Measurements from ENCODE around the gene MRPL22. TPM values are rescaled to one million over a fixed set of nuclear protein-coding genes. Genes with fewer than 3 reads are reported as not detected.

The MRPL22 gene
- total RNA-seq, 1 experiment from 2014 or later: 94.0 TPM

GRCh38 chr5:154895606-154896561, 45.0 kb upstream of the MRPL22 start:
- Histone ChIP-seq H3K9me3 (ENCODE audit: insufficient read depth, low read depth) (no peaks in the 10 kb centered on the region), H3K9me2 (ENCODE audit: insufficient read depth) (no peaks in the 10 kb centered on the region), H3F3A (ENCODE audit: insufficient read depth, low read depth) (no peaks in the 10 kb centered on the region; the same call in 1 of the 2 replicates), H3K36me3 (ENCODE audit: low read depth) (peaks cover 50% of the 10 kb centered on the region), H3K27me3 (ENCODE audit: insufficient read depth, low read depth) (no peaks in the 10 kb centered on the region), H3K4me3 (no peak overlapping the region), H2AFZ (no peak overlapping the region), H3K4me1 (replicated peaks; ENCODE audit: insufficient read depth) (no peaks in the 10 kb centered on the region), H3K27ac (no peak overlapping the region), H3K4me2 (no peak overlapping the region), H3K79me2 (ENCODE audit: low read depth) (no peaks in the 10 kb centered on the region), H4K20me1 (ENCODE audit: insufficient read depth) (no peaks in the 10 kb centered on the region)
- no TSS peak for BruUV-seq (replicated peaks)
- intact Hi-C loops (cut with micrococcal nuclease; ENCODE audit: unreplicated experiment): no loop called here
- DNase-seq: no peak
- ChIA-PET POLR2A (ENCODE audit: unreplicated experiment) (no interaction called here), CTCF (no interaction called here)
- TF ChIP-seq CTCF (conservative IDR thresholded peaks at IDR 0.05) (no peak), EZH2 (IDR thresholded peaks at IDR 0.05; ENCODE audit: low read depth) (no peak)

GRCh38 chr5:154896562-154897165, 44.2 kb upstream of the MRPL22 start:
- Histone ChIP-seq H3K4me1 (replicated peaks; ENCODE audit: insufficient read depth) (no peaks in the 10 kb centered on the region), H3K9me3 (ENCODE audit: insufficient read depth, low read depth) (no peaks in the 10 kb centered on the region), H3K27ac (no peak overlapping the region), H3K27me3 (ENCODE audit: insufficient read depth, low read depth) (no peaks in the 10 kb centered on the region), H3K79me2 (ENCODE audit: low read depth) (no peaks in the 10 kb centered on the region), H3K9me2 (ENCODE audit: insufficient read depth) (no peaks in the 10 kb centered on the region), H3K36me3 (ENCODE audit: low read depth) (peaks cover 50% of the 10 kb centered on the region), H3K4me2 (no peak overlapping the region), H3F3A (ENCODE audit: insufficient read depth, low read depth) (no peaks in the 10 kb centered on the region; the same call in 1 of the 2 replicates), H2AFZ (no peak overlapping the region), H4K20me1 (ENCODE audit: insufficient read depth) (no peaks in the 10 kb centered on the region), H3K4me3 (no peak overlapping the region)
- no TSS peak for BruUV-seq (replicated peaks)
- intact Hi-C loops (cut with micrococcal nuclease; ENCODE audit: unreplicated experiment): no loop called here
- no peak for TF ChIP-seq CTCF (conservative IDR thresholded peaks at IDR 0.05)
- TF ChIP-seq EZH2 (IDR thresholded peaks at IDR 0.05; ENCODE audit: low read depth): no peak
- POLR2A ChIA-PET (ENCODE audit: unreplicated experiment): no interaction called here
- DNase-seq: no peak
- CTCF ChIA-PET: no interaction called here

GRCh38 chr5:154898210-154898609, 42.7 kb upstream of the MRPL22 start:
- no peaks in the 10 kb centered on the region for H3K27me3 ChIP-seq (ENCODE audit: insufficient read depth, low read depth)
- ChIA-PET POLR2A (ENCODE audit: unreplicated experiment) (no interaction called here), CTCF (no interaction called here)
- no peaks in the 10 kb centered on the region for H3K79me2 ChIP-seq (ENCODE audit: low read depth)
- H3K36me3 ChIP-seq (ENCODE audit: low read depth): peaks cover 54% of the 10 kb centered on the region
- no peak overlapping the region for H2AFZ ChIP-seq
- H3K9me3 ChIP-seq (ENCODE audit: insufficient read depth, low read depth): no peaks in the 10 kb centered on the region
- no peak overlapping the region for H3K4me2 ChIP-seq
- no peak overlapping the region for H3K4me3 ChIP-seq
- no peaks in the 10 kb centered on the region for H3K9me2 ChIP-seq (ENCODE audit: insufficient read depth)
- intact Hi-C loops (cut with micrococcal nuclease; ENCODE audit: unreplicated experiment): no loop called here
- H3K27ac ChIP-seq: no peak overlapping the region
- H3F3A ChIP-seq (ENCODE audit: insufficient read depth, low read depth): no peaks in the 10 kb centered on the region; the same call in 1 of the 2 replicates
- DNase-seq: no peak
- TF ChIP-seq CTCF (conservative IDR thresholded peaks at IDR 0.05) (no peak), EZH2 (IDR thresholded peaks at IDR 0.05; ENCODE audit: low read depth) (no peak)
- BruUV-seq (replicated peaks): no TSS peak
- H3K4me1 ChIP-seq (replicated peaks; ENCODE audit: insufficient read depth): no peaks in the 10 kb centered on the region
- no peaks in the 10 kb centered on the region for H4K20me1 ChIP-seq (ENCODE audit: insufficient read depth)

Data from PC-9 (cell line).